ENCODE results near the gene FOXL3.

GRCh38 chr7:272631-273030 lies 17.3 kb upstream of the FOXL3 start:
- TF ChIP-seq EZH2 (IDR thresholded peaks at IDR 0.05; ENCODE audit: borderline replicate concordance, low read depth, low read length, severe bottlenecking), result no peak
- TF ChIP-seq CTCF (IDR thresholded peaks at IDR 0.05; ENCODE audit: borderline replicate concordance, extremely low read depth, low read length, poor library complexity, severe bottlenecking), result no peak
